HG02884 (cell line): Measurements from ENCODE around the gene CHRNA1.

Experiments used
- ATAC-seq: cut with Tn5 transposase; IDR thresholded peaks from one replicate; pipeline ENCODE4 v1.9.1; 2021; ENCODE audit warnings: mild to moderate bottlenecking, moderate library complexity; ENCODE audit not compliant: unreplicated experiment

Gene CHRNA1

DNA sequence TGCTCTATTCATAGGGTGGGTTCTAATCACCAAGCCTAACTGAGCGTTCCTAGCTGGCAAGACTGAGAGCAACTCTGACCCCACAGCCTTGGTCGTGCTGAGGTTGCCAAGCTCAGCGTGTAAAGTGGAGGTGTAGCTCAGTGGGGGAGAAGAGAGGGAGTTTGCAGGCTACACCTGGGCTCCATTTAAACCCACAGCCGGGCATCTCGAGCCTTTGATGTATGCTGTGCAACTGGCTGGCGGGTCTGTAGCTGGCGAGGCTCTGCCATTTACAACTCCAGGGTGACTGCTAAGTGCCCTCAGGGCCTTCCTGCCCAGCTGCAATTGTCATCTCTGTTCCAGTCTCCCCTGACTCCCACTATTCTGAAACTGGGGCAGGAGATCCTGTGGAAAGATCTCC is 20.0 kb upstream of the CHRNA1 start:
- ATAC-seq = no peak

- no peak for ATAC-seq
Observed at GRCh38 chr2:174781996-174782395, 17.7 kb upstream of the CHRNA1 start.

- ATAC-seq = no peak
Observed at GRCh38 chr2:174781298-174781697, 17.0 kb upstream of the CHRNA1 start.

GRCh38 chr2:174780856-174781255 is 16.6 kb upstream of the CHRNA1 start:
- ATAC-seq = no peak

DNA sequence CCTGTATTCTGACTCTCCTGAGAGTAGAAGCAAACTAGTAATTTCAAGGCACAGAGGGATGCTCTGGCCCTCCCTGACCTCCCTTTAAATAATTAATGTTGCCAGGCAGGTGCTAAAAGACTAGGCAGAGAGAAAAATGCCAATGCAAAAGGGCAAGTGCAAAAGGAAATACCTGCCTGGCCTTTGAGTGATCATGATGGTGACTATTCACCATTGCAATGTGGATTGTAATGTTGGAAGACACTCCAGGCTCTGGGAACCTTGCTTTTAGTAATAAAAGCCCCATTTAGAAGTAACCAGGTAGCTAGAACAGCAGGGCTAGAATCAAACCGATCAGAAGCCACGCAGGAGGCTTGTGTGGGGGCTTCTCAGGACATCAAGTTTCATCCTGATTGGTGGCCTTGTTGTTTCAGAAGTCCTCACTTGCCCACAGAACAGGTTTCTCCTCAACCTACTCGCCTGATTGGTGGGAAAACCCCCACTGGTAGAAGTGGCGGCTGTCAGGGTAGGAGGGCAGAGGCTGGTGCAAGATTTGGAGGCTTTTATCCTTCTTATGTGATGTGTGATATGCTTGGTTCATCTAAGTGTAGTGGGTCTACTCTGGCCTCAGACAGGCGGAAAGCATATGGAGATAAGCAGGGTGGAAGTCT is 16.0 kb upstream of the CHRNA1 start:
- no peak for ATAC-seq

GRCh38 chr2:174779361-174779928 is 15.2 kb upstream of the CHRNA1 start:
- ATAC-seq = no peak

DNA sequence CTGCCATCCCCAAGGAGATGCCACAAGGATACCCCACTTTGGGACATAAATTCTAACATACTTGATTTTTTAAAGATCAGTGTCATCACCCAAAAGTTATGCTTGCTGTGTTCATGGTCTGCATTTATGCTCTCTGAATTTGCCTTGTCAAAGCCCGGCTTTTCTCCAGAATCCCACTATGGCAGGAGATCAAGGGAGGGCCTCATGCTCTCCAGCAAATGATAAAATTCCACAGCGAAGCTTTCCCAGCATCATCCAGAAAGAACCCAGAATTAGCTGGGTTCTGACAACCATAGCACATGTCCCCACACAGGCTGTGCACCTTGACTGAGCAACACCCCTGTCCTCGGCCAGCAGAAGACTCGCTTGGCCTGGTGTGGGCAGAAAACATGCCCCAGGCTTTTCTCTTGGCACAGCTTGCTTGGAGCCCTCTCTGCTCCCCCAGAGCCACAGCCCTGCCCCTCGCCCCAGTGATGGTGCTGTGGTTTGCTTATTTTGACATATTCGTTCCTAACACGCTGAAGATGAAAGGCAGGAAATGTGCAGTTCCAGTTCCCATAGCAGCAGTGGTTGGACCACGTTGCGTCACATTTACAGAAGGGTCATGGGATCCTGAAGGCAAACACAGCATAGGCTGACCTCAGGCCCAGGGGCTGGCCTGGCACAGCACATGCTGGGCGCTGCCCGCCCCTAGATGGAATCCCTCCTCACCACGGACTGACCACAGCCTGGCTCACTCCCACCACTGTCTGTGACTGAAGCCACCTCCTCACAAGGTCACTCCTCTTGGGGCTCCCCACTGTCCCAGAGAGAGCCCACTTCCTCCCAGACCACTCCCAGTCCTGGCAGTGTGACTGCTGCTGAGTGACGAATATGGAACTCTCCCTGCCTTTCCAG is 14.1 kb upstream of the CHRNA1 start:
- ATAC-seq = peak; percentile 61

- ATAC-seq = no peak
Observed at GRCh38 chr2:174777347-174778084, 13.2 kb upstream of the CHRNA1 start.

- no peak for ATAC-seq
Observed at GRCh38 chr2:174776675-174777074, 12.4 kb upstream of the CHRNA1 start.

GRCh38 chr2:174776223-174776622 is 12.0 kb upstream of the CHRNA1 start:
- ATAC-seq = no peak

- ATAC-seq = no peak
Observed at GRCh38 chr2:174775571-174775980, 11.3 kb upstream of the CHRNA1 start.

- no peak for ATAC-seq
Observed at GRCh38 chr2:174774886-174775285, 10.6 kb upstream of the CHRNA1 start.

DNA sequence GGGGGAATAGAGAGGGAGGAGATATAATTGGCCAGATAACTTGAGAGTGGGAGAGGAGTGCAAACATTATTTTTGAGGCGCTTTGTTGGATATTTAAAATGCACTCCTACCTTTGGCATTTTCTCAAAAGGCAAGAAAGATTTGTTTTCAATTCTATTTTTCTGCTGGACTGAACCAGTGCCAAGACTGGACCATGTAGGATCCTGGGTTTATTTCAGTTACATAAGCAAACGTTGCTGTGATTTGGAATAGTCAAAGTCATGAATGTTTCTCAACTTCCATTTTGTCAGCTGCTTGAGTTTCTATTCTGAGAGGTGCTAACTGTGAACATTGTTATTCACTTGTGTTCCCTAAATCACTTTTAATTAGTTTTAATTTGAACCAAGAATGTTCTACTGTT is 8.9 kb upstream of the CHRNA1 start:
- ATAC-seq = no peak

GRCh38 chr2:174772472-174772801 is 8.2 kb upstream of the CHRNA1 start:
- no peak for ATAC-seq

- ATAC-seq = no peak
Observed at GRCh38 chr2:174771631-174772471, 7.6 kb upstream of the CHRNA1 start.

- ATAC-seq = no peak
Observed at GRCh38 chr2:174771136-174771535, 6.9 kb upstream of the CHRNA1 start.

DNA sequence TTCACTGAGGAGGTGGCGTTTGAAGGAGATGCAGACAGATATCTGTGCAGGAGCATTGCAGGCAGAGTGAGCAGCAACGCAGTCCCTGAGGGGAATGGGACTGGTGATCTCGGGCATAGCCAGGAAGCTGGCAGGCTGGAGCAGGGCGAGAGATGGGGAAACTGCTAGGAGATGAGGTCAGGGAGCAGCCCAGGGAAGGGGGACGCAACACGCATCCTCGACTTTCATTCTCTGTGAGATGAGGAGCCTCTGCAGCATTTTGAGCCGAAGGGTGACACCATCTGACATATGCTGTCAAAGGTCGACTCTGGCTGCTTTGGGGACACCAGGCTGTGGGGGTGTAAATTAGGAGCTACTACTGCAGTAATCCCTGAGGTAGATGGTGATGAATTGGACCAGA is 4.3 kb upstream of the CHRNA1 start:
- ATAC-seq = no peak

- ATAC-seq = no peak
Observed at GRCh38 chr2:174766271-174766670, 2.0 kb upstream of the CHRNA1 start.

- no peak for ATAC-seq
Observed at GRCh38 chr2:174765576-174765975, 1.3 kb upstream of the CHRNA1 start.

DNA sequence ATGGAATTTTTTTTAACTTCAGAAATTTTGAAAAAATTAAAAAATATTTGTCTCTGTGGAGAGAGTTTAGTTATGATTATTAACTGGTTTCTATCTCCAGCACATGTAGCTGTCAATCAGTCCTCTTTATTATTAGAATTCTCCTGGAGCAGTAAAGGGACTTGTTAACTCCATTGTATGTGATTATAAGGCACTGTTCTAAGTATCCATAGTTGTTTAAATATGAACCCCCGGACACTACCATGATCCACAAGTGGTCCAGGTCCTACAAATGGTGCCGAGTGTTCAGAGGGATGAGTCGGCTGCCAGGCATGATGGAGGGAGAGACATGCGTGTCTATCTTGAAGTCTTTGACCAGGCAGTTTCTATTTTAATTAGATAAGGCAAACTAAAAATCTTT is 492 bp downstream of the CHRNA1 start:
- no peak for ATAC-seq

- no peak for ATAC-seq
Observed at GRCh38 chr2:174762464-174762863, 1.8 kb downstream of the CHRNA1 start.
